SU-DHL-6 (cell line): ENCODE measurements around the gene FBLN2.

Experiments
- EZH2phosphoT487 ChIP-seq: fragments of 200-600 bp; sonication (generic), shearing (Covaris generic); conservative IDR thresholded peaks from 2 replicates; pipeline ENCODE4 v1.6.1; 2018; ENCODE audit warnings: mild to moderate bottlenecking, antibody characterized with exemption, low read length, moderate library complexity, mixed read lengths
- TF ChIP-seq, protein P1 (sequence below): fragments of 200-600 bp; sonication (generic); IDR thresholded peaks from one replicate; pipeline ENCODE4 v1.5.1; 2017; ENCODE audit warnings: antibody characterized with exemption, mild to moderate bottlenecking, low read length, moderate library complexity; ENCODE audit not compliant: insufficient read depth, poor library complexity, severe bottlenecking

- TF ChIP-seq, protein P1, sequence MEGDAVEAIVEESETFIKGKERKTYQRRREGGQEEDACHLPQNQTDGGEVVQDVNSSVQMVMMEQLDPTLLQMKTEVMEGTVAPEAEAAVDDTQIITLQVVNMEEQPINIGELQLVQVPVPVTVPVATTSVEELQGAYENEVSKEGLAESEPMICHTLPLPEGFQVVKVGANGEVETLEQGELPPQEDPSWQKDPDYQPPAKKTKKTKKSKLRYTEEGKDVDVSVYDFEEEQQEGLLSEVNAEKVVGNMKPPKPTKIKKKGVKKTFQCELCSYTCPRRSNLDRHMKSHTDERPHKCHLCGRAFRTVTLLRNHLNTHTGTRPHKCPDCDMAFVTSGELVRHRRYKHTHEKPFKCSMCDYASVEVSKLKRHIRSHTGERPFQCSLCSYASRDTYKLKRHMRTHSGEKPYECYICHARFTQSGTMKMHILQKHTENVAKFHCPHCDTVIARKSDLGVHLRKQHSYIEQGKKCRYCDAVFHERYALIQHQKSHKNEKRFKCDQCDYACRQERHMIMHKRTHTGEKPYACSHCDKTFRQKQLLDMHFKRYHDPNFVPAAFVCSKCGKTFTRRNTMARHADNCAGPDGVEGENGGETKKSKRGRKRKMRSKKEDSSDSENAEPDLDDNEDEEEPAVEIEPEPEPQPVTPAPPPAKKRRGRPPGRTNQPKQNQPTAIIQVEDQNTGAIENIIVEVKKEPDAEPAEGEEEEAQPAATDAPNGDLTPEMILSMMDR = no peak
- no peak for TF ChIP-seq EZH2phosphoT487
These were observed 26.7 kb upstream of the FBLN2 start for GRCh38 chr3:13522236-13522635.
